Right lung (tissue), 5 donors: ENCODE measurements around the gene OTOG. TPM values are rescaled to one million over a fixed set of nuclear protein-coding genes. Genes with fewer than 3 reads are reported as not detected.

Source experiments
- DNase-seq, 2 donors: peaks; one replicate each; pipeline ENCODE4 v3.0.0-alpha.2; 2013
- polyA plus RNA-seq, 5 donors: library from polyadenylated mRNA; unstranded; fragments of 120-200 nt; gene quantifications; one replicate each; pipeline versions ENCODE4 v1.2.1 to v1.2.3, GENCODE V29; 2013; ENCODE audit warnings: inconsistent platforms in 1 of 5, low replicate concordance in 1 of 5; ENCODE audit not compliant: insufficient read length in 5 of 5, insufficient read depth in 1 of 5

Gene OTOG
- polyA plus RNA-seq, 5 donors: 0.06 to 0.24 (median 0.14) TPM

DNA sequence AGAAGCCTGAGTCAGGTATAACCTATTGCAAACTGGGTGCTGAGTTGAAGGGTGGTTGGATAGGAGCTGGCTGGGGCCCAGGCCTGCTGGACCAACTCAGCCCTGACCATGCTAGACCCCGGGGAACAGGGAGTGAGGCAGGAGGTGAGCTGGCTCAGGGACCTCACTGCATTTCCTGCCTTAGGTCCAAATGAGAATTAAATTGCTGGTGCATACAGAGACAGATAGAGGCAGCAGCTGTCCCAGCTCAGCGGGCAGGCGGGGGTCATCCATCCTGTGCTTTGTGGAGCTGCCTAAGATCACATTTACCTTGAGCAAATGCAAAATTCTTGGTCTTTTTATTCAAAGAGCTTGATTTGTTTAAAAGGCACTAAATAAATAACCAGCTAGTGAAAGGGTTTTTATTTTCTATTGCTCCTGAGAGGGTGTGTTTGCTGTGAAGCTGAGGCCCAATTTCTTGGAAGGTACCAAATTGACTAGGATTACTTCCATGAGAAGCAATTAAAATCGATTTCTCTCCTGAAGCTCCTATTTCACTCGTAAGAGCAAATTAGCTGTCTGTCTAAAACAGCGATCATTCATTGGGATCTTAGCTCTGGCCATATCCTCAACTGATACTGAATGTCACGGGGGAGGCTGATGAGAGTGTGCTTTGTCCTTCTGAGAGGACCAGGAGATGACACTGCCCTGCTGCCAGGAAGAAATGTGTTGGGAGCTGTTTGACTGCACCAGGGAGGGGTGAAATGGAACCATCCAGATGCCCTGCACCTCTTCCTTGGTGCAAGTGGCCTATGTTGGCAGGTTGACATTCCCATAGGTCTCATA, 27.8 kb upstream of the OTOG start:
- DNase-seq: no peak

DNA sequence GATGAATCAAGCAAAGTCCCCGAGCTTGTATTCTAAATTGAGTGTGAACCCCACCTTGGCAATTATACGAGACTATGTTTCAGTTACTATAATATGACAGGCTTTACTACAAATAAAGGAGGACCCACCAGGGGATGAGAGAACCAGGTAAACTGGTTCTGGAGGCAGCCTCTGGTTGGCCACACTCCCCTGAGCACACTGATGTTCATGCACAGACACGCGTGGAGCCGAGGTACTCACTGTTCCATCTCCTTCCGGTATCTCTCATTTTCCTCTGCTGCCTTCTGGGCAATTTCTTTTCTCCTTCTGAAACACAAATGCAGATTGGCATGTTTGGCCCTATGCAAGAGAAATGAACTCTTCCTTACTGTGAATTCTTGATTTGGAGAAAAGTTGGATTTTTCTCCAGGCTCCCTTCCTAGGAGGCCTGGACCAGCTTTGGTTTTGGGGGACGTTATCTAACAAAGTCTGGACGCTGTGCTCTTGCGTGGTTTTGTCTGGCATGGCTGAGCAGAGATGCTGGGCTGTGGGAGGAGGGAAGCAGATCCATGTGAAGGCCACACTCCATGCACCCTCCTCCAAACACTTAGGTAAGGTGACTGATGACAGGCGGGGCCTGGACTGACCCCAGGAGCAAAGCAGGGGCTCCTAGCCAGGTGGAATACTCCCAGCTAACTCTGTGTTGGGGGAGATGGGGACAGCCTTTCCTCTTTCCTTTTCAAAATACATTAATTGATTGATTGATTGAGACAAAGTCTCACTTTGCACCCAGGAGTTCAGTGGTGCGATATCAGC, 25.8 kb upstream of the OTOG start:
- DNase-seq: no peak

DNA sequence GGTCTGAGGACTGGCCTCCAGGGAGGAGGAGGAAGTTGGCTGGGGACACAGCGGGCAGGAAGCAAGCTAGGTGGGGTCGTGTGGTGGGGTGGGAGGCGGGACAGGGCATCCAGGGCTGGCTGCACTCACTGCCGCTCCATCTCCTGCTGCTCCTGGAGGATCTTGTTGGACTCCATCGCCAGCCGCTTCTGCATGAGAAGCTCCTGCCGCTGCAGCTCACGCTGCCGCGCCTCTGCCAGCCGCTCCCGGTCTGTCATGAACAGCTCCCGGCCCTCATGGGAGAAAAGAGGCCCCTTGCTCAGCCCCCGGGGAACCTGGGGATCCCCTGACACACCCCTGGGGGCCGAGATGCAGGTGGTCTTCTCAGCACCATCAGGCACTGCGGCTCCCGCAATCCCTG, 24.4 kb upstream of the OTOG start:
- no peak for DNase-seq

DNA sequence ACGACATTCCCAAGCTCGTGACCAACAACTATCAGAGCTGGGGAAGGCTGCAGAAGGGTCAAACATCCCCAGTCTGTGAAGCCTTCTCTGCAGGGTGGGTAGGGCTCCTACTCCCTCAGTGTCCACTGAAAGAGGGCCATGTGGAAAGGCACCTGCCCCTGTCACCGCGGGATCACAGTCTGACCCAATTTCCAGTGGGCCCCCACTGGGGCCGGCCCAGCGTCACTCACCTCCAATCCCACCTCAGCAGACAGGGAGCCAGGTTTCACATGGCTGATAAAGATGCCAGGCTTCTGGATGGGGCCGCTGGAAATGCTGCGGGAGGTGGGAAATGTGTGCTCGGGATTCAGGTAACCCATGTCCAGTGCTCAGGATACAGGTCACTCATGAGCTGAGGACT, 22.8 kb upstream of the OTOG start:
- DNase-seq: no peak

DNA sequence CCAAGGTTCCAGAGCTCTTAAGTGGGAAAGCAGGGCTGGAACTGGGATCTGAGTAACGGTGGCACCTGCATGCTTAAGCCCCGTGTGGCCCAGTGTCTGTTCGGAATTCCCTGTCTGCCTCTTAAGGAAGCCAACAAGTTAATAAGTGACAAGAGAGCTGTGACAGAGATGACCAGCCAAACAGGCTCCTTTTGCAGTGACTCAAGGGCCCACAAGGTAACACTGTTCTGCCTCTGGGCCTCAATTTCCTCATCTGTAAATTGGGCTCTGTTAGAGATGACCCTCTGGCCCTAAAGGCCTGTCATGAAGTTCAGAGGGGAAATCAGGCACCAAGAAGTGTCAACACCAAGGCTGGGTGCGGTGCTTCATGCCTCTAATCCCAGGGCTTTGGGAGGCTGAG, 21.5 kb upstream of the OTOG start:
- DNase-seq: no peak

DNA sequence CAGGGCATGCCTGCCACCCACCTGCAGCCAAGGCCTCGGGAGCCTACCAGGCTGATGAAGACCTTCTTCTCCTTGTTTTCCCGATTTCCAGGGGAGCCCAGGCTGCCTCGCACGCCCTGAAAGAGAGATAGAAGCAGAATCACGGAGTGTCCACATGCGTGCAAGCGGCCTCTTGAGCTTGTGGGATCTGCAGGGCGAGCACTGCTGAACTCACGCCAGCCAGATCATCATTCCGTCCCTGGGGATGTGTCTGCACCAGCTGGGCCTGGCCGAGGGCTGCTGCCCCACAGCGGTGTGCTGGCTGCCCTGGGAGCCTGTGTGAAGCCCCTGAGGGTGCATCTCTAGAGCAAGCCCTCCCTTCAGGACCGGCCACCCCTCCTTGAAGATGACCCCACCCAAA, 20.7 kb upstream of the OTOG start:
- DNase-seq: no peak

DNA sequence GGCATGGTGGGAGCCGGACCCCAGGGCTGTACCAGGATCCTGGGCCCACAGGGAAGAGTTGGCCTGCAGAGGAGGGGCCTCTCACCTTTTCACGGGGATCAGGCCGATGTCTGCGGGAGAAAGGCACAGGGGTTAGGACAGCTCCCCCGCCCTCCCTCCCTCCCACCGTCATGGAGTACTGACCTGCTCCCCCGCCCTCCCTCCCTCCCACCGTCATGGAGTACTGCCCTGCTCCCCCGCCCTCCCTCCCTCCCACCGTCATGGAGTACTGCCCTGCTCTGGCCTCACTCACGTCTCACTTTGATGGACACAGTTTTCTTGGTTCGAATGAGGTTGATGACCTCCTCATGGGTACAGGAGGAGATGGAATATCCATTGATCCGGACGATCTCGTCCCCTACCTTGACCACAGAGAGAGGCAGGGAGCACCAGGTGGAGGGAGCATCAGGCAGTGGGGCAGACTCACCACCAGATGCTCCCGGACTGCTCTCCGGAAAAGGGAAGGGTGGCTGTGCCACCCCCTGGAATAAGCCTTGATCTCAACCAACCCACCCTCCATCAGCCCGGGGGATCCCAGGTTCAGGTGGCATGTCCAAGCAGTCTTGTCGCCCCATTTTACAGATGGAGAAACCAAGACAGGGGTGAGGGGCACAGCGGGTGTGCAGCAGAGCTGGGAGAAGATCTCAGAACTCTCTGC, 20.0 kb upstream of the OTOG start:
- no peak for DNase-seq

DNA sequence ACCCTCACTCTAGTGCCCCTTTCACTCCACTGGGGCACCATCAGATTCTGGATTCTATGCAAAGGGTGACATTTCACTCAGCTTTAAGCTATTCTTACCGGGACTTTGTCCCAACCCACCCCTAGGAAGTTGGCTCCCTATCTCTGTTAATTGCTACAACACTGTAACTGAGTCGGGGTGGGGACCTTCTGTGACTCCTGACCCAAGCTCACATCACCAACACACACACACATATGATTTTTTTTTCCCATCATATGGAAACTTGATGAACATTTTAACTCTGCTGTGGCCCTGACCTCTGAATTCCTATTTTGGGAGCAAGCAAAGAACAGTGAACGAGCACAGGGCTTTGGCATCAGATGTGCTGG, 19.4 kb upstream of the OTOG start:
- DNase-seq: no peak

DNA sequence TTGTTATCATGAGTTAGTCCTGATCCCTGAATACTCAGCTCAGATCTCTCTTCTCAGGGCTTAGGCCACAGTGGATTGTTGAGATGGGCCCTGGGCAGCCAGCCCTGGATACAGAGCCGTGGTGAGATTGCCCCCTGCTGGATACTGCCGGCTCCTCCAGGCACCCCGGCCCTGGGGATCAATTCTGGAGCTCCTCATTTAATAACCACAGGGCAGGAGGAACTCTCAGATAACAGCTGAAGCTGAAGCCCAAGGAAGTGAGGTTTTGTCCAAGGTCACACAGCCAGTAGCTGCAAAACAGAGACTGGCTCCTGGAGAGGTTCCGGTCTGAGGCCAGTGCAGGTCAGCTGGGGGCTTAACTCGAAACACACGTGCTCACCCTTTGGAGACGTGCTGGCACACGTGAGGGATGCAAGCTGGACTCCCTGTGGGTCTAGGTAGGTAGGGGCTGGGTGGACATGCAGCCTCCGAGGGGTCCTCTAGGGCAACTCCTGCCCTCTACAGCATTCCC, 18.8 kb upstream of the OTOG start:
- no peak for DNase-seq

DNA sequence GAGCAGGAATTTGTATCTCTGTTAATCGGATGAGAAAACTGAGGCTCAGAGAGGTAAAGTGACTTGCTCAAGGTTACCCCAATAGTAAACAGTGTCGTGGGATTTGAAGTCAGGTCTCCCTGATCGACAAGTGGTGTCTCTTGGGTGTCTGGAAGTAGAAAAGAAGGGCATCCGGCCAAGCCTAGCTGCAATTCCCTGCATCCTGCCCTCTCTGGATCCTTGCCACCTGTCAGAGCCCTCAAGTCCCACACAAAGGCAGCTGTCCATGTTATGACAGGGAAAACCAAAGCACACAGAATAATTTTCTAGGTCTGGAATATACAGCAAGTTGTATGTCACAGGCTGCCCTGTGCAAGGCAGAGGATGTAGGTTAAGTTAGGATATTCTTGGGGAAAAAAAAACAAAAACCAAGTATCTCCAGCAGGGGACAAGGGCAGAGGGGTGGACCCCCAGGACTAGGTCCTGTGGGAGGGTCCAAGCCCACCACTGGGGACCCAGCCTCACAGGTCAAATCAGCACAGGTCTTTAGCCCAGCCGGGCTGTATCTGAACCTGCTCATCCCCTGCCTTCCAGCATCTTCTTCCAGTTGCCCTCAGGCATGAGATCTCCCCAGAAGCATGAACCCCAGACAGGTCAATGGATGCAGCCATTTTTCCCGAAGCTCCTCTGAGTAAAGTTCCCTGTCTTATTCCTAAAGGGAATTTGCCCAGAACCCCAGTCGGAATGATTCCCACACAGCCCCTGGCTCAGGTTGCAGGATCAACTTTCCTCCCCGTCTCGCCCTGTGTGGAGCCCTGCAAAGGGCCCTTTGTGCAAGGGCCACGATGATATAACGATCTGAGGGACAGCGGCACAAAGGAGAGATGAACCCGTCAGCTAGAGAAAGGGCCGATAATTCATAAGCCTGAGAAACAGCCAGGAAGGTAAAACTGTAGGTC, 17.9 kb upstream of the OTOG start:
- DNase-seq: no peak

DNA sequence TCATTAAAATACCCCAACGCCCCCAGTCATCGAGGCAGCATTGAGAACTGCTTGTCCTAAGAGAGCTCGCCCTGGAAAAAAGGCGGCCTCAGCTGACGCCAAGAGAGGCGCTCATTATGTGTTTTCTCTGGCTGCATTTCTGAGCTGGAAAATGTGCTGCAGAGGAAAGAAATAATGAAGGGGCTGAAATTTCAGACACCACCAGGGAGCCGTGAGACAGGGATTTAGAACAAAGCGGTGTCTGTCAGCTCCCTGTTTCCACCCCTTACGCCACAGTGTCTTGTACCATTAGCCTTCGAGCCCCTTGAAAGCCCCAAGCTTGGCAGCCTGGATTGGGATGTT, 17.2 kb upstream of the OTOG start:
- no peak for DNase-seq

DNA sequence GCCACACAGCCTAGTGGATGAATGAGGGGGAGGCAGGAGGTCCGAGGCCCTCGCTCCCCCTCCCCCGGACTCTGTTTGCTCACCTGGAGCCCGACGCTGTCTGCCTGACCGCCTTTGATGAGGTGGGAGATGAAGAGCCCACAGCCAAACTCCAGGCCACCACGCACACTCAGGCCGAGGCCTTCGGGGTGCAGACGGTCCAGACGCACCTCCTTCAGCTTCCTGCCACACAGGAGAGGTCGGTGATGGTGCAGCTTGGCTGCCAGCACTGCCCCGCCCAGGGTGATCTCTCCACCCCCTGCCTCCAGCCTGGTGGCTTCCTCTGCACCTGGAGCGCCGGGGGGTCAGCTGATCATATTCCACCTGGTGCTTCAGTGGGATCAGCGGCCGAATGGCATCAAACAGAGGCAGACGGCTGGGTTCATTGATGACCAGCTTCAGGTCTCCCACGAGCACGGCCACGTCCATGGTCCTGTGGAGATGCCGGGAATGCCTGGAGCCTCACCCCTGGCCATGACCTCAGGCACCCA, 15.9 kb upstream of the OTOG start:
- DNase-seq: no peak

DNA sequence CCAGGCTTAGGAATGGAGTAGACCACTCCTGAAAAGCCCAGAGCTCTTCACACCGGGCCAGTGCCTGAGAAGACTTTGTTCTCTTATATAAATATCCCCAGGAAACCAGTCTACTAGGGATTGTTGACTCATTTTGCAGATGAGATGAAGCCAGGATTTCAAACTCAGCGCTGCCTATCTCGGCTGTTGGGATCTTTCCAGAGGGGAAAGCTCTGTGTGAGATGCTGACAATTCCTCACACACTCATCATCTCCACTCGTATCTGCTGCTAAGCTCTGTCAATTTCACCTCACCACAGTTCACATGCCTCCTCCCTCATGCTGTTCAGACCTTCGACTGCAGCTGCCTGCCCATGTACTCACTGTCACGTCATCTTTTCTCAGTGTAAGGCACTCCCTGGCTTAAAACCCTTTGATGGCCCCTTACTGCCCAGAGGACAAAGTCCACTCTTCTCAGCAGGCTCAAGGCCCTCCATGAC, 15.4 kb upstream of the OTOG start:
- no peak for DNase-seq

DNA sequence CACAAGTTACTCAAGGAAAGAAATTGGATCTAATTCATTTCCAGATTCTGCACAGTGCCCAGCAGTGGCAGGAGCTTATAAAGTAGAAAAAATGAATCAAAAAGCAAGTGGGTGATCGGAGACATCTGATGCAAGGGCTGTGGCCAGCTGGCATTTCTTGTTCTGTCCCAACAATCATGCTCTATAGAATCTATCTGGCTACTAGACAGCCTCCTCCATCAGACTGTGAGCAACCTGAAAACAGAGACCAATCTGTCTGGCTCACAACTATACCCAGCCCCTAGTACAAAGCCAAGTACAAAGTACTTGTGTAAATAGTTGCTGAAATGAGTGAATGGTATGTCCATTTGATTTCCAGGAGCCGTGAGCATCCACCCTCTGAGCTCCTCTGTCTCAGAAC, 14.3 kb upstream of the OTOG start:
- DNase-seq: no peak

DNA sequence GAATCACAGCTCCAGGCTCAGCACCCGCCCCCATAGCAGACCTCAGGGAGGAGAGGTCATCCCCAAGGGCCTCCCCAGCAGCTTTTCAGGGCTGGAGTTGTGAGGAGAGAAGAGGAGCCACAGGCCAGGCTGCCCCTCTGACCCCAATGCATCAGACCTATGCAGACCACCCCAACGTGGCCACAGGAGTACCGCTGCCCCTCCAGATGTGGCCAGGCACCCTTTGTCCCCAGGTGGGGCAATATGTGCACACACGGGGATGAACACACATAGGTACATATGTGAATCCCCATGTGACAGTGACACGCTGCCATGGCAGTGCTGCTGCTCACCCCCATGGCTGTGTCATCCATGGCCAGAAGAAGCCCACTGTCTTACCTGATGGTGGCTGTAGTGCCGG, 13.7 kb upstream of the OTOG start:
- no peak for DNase-seq

DNA sequence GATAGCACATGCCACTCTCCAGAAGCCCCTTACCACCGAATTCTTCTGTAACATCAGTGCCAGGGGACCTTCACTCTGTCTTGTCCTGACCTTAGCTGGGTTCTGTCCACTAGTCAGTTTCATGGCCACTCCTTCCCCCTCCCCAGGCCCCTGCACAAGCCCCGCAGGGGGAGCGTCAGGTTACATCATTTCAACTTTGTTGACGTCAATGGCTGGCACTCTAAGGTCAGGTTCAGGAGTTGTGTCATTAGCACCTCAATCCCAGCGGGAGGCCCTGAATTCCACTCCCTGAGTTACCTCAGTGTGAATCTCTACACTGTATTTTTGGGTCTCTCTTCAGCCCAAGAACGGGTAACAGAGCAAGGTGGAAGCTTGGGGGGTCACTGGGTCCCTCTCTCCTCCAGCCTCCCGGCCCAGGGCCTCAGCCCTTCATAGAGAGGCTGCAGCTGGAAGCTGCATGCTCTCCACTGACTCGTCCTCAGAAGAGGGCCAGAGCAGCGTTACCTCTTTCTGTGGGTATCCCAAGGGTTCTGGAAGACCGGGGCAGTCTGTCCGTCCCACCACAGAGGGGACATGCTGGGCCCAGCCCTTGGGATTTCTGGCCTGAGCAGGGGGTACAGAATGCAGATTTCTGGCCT, 13.2 kb upstream of the OTOG start:
- no peak for DNase-seq

DNA sequence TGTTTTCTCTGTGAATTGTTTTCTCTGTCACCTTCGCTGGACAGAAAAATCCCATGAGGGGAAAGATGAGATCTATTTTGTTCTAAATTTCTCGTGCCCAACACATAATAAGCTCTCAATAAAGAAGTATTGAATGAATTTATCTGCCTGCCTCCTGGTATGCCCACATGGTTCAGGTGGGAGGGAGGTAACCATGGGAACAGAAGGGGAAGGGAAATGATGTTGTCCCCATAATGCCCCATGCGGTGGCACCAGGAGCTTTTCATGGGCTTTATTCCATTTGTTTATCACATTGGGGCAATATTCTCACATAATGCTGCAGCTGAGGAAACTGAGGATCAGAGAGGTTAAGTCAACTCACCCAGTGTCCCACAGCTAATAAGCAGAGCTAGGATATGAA, 11.6 kb upstream of the OTOG start:
- no peak for DNase-seq

DNA sequence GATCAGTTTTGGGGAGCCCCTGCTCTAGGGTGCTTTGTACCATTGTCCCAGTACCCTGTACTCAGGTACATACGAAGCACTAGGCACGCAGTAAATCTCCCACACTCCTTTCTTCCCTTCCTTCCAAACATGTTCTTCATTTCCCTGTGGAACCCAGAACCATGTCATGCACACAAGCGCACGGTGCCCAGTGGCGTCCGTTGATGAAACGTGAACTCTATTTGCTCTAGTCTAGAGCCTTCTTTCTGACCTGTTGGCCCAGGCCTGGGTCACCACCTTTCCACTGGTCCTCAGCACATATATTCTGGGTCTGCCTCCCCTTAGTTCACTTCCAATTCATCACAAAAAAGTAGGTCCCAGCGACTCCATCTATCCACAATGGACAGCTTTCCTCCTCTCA, 9.8 kb upstream of the OTOG start:
- DNase-seq: no peak

DNA sequence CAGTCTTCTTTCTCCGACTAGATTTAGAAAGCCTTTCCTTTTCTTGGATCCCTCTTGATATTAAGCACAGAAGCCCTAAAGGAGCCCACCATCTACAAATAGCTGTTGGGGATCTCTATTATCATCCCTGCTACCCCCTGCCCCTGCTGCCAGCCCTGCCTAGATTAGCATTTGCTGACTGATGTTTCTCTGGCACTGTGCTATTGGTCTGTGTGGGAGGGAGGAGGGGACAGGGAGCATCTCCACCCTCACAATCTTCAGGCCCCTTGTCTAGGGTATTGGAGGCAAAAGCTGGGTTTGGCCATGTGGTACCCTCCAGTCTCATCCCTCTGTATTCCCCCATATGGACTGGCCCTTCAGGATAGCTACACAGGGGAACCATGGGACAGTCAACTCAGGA, 9.0 kb upstream of the OTOG start:
- no peak for DNase-seq

DNA sequence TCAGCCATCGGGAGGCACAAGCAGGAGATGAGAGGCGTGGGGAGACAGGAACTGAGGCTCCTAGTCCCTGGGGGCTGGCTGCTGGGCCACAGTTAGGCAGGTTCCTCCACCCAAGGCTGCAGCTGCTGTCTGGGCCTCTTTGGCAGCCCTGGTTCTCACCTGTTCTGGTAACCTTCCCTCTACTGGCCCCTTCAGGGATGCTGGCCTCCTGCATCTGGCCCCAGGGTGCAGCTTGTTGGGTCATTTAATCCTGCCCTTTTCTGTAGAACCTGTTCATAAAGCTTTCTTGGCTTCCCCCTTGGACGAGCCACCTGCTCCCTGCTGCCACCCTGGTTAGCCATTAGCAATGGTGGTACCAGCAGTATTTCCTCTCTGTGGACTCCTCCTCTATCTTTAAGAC, 8.3 kb upstream of the OTOG start:
- no peak for DNase-seq

DNA sequence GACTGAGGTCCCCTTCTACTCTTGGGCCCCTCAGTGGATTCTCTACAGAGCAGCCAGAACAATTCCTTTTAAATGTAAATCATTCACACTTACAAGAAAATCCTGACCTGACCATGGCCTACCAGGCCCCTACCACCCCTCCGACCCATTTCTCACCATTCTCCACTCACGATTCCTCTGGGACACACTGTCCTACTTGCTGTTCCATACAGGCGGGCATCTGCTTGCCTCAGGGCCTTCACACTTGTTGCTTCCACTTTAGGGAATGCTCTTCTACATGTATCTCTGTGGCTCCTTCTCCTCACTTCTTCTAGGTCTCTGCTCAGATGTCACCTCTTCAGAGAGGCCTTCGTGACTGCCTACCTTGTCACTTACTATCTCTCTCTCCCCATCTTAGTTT, 6.3 kb upstream of the OTOG start:
- no peak for DNase-seq
